WTC11 (cell line): ENCODE measurements around the gene ANO4. TPM values are rescaled to one million over a fixed set of nuclear protein-coding genes. Genes with fewer than 3 reads are reported as not detected.
A peak's percentile ranks its signal among the peaks of the same experiment; 100 is the strongest.

Source experiments
- ATAC-seq: fragments of 200-7000 bp; cut with Tn5 transposase; 2 replicates; pipeline ENCODE4 v1.10.0; 2021; ENCODE audit warnings: mild to moderate bottlenecking, moderate library complexity
- CTCF ChIA-PET: fragments of 300-600 bp; sonication (Branson Sonifier 250); formaldehyde crosslinking; loops from one replicate; lab custom pipeline; 2021; ENCODE audit warnings: antibody characterized with exemption; lab: Charles Lee
- POLR2A ChIA-PET: fragments of 350-600 bp; sonication (Branson Sonifier 250); formaldehyde crosslinking; loops from one replicate; lab custom pipeline; 2021; ENCODE audit warnings: antibody characterized with exemption; lab: Charles Lee
- DNase-seq: peaks from one replicate; pipeline ENCODE4 v3.0.0; 2021; ENCODE audit warnings: low spot score
- H3K27ac Mint-ChIP-seq: 2 replicates; pipeline ENCODE4 v1.8.0; 2021; ENCODE audit warnings: mixed read lengths
- H3K27me3 Mint-ChIP-seq: 2 replicates; pipeline ENCODE4 v1.8.0; 2021; ENCODE audit warnings: low read depth, mild to moderate bottlenecking, moderate library complexity, mixed read lengths
- H3K36me3 Mint-ChIP-seq: 2 replicates; pipeline ENCODE4 v1.8.0; 2021; ENCODE audit warnings: mixed read lengths
- H3K4me1 Mint-ChIP-seq: 2 replicates; pipeline ENCODE4 v1.8.0; 2022; ENCODE audit warnings: mixed read lengths
- H3K4me3 Mint-ChIP-seq: 2 replicates; pipeline ENCODE4 v1.8.0; 2021; ENCODE audit warnings: mild to moderate bottlenecking, moderate library complexity, mixed read lengths
- H3K9me3 Mint-ChIP-seq: 2 replicates; pipeline ENCODE4 v1.8.0; 2021; ENCODE audit warnings: mixed read lengths
- E2F1 ChIP-seq: sonication (generic); formaldehyde crosslinking; IDR thresholded peaks from 2 replicates; pipeline ENCODE4 v1.8.0; 2022; ENCODE audit warnings: mild to moderate bottlenecking, missing genetic modification reagents
- ELF4 ChIP-seq: sonication (generic); formaldehyde crosslinking; IDR thresholded peaks from 2 replicates; pipeline ENCODE4 v1.8.1; 2022; ENCODE audit warnings: low read depth, mild to moderate bottlenecking, moderate library complexity, missing genetic modification reagents
- GRHL2 ChIP-seq: fragments of 250-450 bp; sonication (Bioruptor Pico); IDR thresholded peaks from 2 replicates; pipeline ENCODE4 v1.8.0; 2022; ENCODE audit warnings: mild to moderate bottlenecking, moderate library complexity; ENCODE audit not compliant: insufficient replicate concordance, severe bottlenecking
- NR3C1 ChIP-seq: sonication (generic); formaldehyde crosslinking; conservative IDR thresholded peaks from 2 replicates; pipeline ENCODE4 v1.8.1; 2023; ENCODE audit warnings: low read depth, mild to moderate bottlenecking, missing genetic modification reagents
- PRDM15 ChIP-seq: sonication (generic); formaldehyde crosslinking; IDR thresholded peaks from 2 replicates; pipeline ENCODE4 v1.8.0; 2022; ENCODE audit warnings: missing genetic modification reagents
- RELA ChIP-seq: sonication (generic); formaldehyde crosslinking; IDR thresholded peaks from 2 replicates; pipeline ENCODE4 v1.8.1; 2022; ENCODE audit warnings: missing genetic modification reagents, mild to moderate bottlenecking, borderline replicate concordance
- SMAD4 ChIP-seq: sonication (generic); formaldehyde crosslinking; IDR thresholded peaks from 2 replicates; pipeline ENCODE4 v1.8.0; 2022; ENCODE audit warnings: mild to moderate bottlenecking, missing genetic modification reagents
- SP1 ChIP-seq: sonication (generic); formaldehyde crosslinking; conservative IDR thresholded peaks from 2 replicates; pipeline ENCODE4 v1.8.1; 2022; ENCODE audit warnings: missing genetic modification reagents
- TEAD1 ChIP-seq: sonication (generic); formaldehyde crosslinking; IDR thresholded peaks from 2 replicates; pipeline ENCODE4 v1.8.0; 2022; ENCODE audit warnings: mild to moderate bottlenecking, missing genetic modification reagents
- ZNF138 ChIP-seq: sonication (generic); formaldehyde crosslinking; conservative IDR thresholded peaks from 2 replicates; pipeline ENCODE4 v1.8.1; 2022; ENCODE audit warnings: mild to moderate bottlenecking, moderate library complexity, missing genetic modification reagents
- ZNF232 ChIP-seq: sonication (generic); formaldehyde crosslinking; IDR thresholded peaks from 2 replicates; pipeline ENCODE4 v1.8.0; 2022; ENCODE audit warnings: mild to moderate bottlenecking, missing genetic modification reagents
- ZNF281 ChIP-seq: sonication (generic); formaldehyde crosslinking; IDR thresholded peaks from 2 replicates; pipeline ENCODE4 v1.8.0; 2023; ENCODE audit warnings: mild to moderate bottlenecking, missing genetic modification reagents
- ZSCAN18 ChIP-seq: fragments of 250-450 bp; sonication (Bioruptor Pico); IDR thresholded peaks from 2 replicates; pipeline ENCODE4 v2.1.2; 2022; ENCODE audit warnings: mild to moderate bottlenecking, moderate library complexity
- total RNA-seq: library from RNA; stranded (reverse); gene quantifications from 3 replicates; pipeline ENCODE4 v1.2.3, GENCODE V29; 2021
- TF ChIP-seq, protein P1 (sequence below): sonication (generic); formaldehyde crosslinking; IDR thresholded peaks from 2 replicates; pipeline ENCODE4 v1.8.0; 2022; ENCODE audit warnings: mild to moderate bottlenecking, missing genetic modification reagents
- TF ChIP-seq, protein P2 (sequence below): sonication (generic); formaldehyde crosslinking; IDR thresholded peaks from 2 replicates; pipeline ENCODE4 v1.8.1; 2023; ENCODE audit warnings: mild to moderate bottlenecking, moderate library complexity, missing genetic modification reagents
- TF ChIP-seq, protein P3 (sequence below): sonication (generic); formaldehyde crosslinking; IDR thresholded peaks from 2 replicates; pipeline ENCODE4 v1.8.1; 2022; ENCODE audit warnings: mild to moderate bottlenecking, moderate library complexity, missing genetic modification reagents
- TF ChIP-seq, protein P4 (sequence below): fragments of 200-600 bp; IDR thresholded peaks from 2 replicates; pipeline ENCODE4 v1.8.0; 2022; ENCODE audit warnings: antibody characterized with exemption

ANO4 gene
- total RNA-seq, 1 experiment from 2014 or later = 2.6 TPM

- TF ChIP-seq, protein P1, sequence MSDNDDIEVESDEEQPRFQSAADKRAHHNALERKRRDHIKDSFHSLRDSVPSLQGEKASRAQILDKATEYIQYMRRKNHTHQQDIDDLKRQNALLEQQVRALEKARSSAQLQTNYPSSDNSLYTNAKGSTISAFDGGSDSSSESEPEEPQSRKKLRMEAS (CRISPR knock-in tag) = 0 out of 2 replicates have a peak, but pooled peaks have one; percentile 23
- TF ChIP-seq, protein P2, sequence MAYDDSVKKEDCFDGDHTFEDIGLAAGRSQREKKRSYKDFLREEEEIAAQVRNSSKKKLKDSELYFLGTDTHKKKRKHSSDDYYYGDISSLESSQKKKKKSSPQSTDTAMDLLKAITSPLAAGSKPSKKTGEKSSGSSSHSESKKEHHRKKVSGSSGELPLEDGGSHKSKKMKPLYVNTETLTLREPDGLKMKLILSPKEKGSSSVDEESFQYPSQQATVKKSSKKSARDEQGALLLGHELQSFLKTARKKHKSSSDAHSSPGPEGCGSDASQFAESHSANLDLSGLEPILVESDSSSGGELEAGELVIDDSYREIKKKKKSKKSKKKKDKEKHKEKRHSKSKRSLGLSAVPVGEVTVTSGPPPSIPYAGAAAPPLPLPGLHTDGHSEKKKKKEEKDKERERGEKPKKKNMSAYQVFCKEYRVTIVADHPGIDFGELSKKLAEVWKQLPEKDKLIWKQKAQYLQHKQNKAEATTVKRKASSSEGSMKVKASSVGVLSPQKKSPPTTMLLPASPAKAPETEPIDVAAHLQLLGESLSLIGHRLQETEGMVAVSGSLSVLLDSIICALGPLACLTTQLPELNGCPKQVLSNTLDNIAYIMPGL (CRISPR knock-in tag) = no peak
- TF ChIP-seq RELA = no peak
- TF ChIP-seq PRDM15 (CRISPR knock-in tag) = peak; percentile 73
- TF ChIP-seq, protein P3, sequence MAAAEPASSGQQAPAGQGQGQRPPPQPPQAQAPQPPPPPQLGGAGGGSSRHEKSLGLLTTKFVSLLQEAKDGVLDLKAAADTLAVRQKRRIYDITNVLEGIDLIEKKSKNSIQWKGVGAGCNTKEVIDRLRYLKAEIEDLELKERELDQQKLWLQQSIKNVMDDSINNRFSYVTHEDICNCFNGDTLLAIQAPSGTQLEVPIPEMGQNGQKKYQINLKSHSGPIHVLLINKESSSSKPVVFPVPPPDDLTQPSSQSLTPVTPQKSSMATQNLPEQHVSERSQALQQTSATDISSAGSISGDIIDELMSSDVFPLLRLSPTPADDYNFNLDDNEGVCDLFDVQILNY = no peak
- TF ChIP-seq E2F1 (CRISPR knock-in tag) = no peak
- no peak for TF ChIP-seq ZNF232 (CRISPR knock-in tag)
- TF ChIP-seq SMAD4 = no peak
- TF ChIP-seq, protein P4, sequence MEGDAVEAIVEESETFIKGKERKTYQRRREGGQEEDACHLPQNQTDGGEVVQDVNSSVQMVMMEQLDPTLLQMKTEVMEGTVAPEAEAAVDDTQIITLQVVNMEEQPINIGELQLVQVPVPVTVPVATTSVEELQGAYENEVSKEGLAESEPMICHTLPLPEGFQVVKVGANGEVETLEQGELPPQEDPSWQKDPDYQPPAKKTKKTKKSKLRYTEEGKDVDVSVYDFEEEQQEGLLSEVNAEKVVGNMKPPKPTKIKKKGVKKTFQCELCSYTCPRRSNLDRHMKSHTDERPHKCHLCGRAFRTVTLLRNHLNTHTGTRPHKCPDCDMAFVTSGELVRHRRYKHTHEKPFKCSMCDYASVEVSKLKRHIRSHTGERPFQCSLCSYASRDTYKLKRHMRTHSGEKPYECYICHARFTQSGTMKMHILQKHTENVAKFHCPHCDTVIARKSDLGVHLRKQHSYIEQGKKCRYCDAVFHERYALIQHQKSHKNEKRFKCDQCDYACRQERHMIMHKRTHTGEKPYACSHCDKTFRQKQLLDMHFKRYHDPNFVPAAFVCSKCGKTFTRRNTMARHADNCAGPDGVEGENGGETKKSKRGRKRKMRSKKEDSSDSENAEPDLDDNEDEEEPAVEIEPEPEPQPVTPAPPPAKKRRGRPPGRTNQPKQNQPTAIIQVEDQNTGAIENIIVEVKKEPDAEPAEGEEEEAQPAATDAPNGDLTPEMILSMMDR = no peak
- TF ChIP-seq ZSCAN18 (CRISPR knock-in tag) = no peak
- TF ChIP-seq TEAD1 (CRISPR knock-in tag) = peak; percentile 81; the same call in 1 of the 2 replicates
- TF ChIP-seq ELF4 (CRISPR knock-in tag) = no peak
- TF ChIP-seq NR3C1 = no peak
- no peak; the same call in 1 of the 2 replicates for TF ChIP-seq SP1
- no peak for TF ChIP-seq GRHL2 (CRISPR knock-in tag)
- no peak for TF ChIP-seq ZNF138 (CRISPR knock-in tag)
- TF ChIP-seq ZNF281 = no peak
- Mint-ChIP-seq H3K36me3 (no peaks in the 10 kb centered on the region), H3K4me3 (peak overlapping the region; percentile 7; the same call in 1 of the 2 replicates), H3K9me3 (no peaks in the 10 kb centered on the region), H3K27ac (peak overlapping the region; percentile 93), H3K27me3 (no peaks in the 10 kb centered on the region), H3K4me1 (peaks cover 66% of the 10 kb centered on the region)
- ATAC-seq = peak; percentile 76
- POLR2A ChIA-PET = no interaction called here
- no peak for DNase-seq
- CTCF ChIA-PET = interaction anchor here (0.7 kb wide), 1 partner anchor 76 kb away, joined by 3 read pairs; no protein-coding TSS in a partner anchor
These were observed 159.1 kb downstream of the ANO4 start for GRCh38 chr12:100953677-100954076.
